Loucy (cell line): ENCODE data around the gene WDR12.
A peak's percentile ranks its signal among the peaks of the same experiment; 100 is the strongest.

Experiments used
- H2AFZ ChIP-seq: fragments of 200-600 bp; sonication (generic); 2 replicates; pipeline ENCODE4 v1.6.0; 2016; ENCODE audit warnings: antibody characterized with exemption, mild to moderate bottlenecking, low read length, moderate library complexity
- H3F3A ChIP-seq: fragments of 200-600 bp; 2 replicates; pipeline ENCODE4 v1.6.0; 2016; ENCODE audit warnings: antibody characterized with exemption, low read depth, mild to moderate bottlenecking
- H3K27me3 ChIP-seq: fragments of 200-600 bp; sonication (generic); 2 replicates; pipeline ENCODE4 v1.6.1; 2014; ENCODE audit warnings: low read length, mild to moderate bottlenecking; ENCODE audit not compliant: insufficient read depth, poor library complexity, severe bottlenecking
- H3K36me3 ChIP-seq: fragments of 200-600 bp; sonication (generic); 2 replicates; pipeline ENCODE4 v1.6.1; 2016; ENCODE audit warnings: low read length; ENCODE audit not compliant: insufficient read depth
- H3K4me1 ChIP-seq: fragments of 200-600 bp; sonication (generic); 2 replicates; pipeline ENCODE4 v1.5.1; 2014; ENCODE audit warnings: low read length, mild to moderate bottlenecking; ENCODE audit not compliant: insufficient read depth, poor library complexity, severe bottlenecking
- H3K4me2 ChIP-seq: fragments of 200-600 bp; sonication (generic); 2 replicates; pipeline ENCODE4 v1.6.0; 2014; ENCODE audit warnings: antibody characterized with exemption, low read length, low read depth, mild to moderate bottlenecking; ENCODE audit not compliant: poor library complexity, severe bottlenecking
- H3K4me3 ChIP-seq: fragments of 200-600 bp; sonication (generic); 2 replicates; pipeline ENCODE4 v1.5.1; 2014; ENCODE audit warnings: low read length, mild to moderate bottlenecking, mixed read lengths; ENCODE audit not compliant: poor library complexity, severe bottlenecking
- H3K79me2 ChIP-seq: fragments of 200-600 bp; sonication (generic); 2 replicates; pipeline ENCODE4 v1.6.1; 2014; ENCODE audit warnings: low read length; ENCODE audit not compliant: insufficient read depth
- H3K9ac ChIP-seq: fragments of 200-600 bp; sonication (generic); 2 replicates; pipeline ENCODE4 v1.6.0; 2014; ENCODE audit warnings: mild to moderate bottlenecking, low read depth, low read length, moderate library complexity; ENCODE audit not compliant: poor library complexity, severe bottlenecking
- H3K9me2 ChIP-seq: fragments of 200-600 bp; sonication (generic); replicated peaks from 2 replicates; pipeline ENCODE4 v1.6.1; 2016; ENCODE audit warnings: low read depth, low read length, mixed read lengths
- H3K9me3 ChIP-seq: fragments of 200-600 bp; sonication (generic); 2 replicates; pipeline ENCODE4 v1.6.1; 2014; ENCODE audit warnings: mild to moderate bottlenecking, antibody characterized with exemption, low read length, low read depth; ENCODE audit not compliant: insufficient read depth
- H4K20me1 ChIP-seq: fragments of 200-600 bp; sonication (generic); 2 replicates; pipeline ENCODE4 v1.6.0; 2014; ENCODE audit warnings: antibody characterized with exemption, low read length, mild to moderate bottlenecking; ENCODE audit not compliant: insufficient read depth, poor library complexity, severe bottlenecking
- EZH2phosphoT487 ChIP-seq: fragments of 200-600 bp; IDR thresholded peaks from 2 replicates; pipeline ENCODE4 v1.6.1; 2018; ENCODE audit warnings: antibody characterized with exemption, mild to moderate bottlenecking, moderate library complexity, borderline replicate concordance
- TF ChIP-seq, protein P1 (sequence below): fragments of 200-600 bp; sonication (generic); conservative IDR thresholded peaks from 2 replicates; pipeline ENCODE4 v1.5.1; 2014; ENCODE audit warnings: mild to moderate bottlenecking, antibody characterized with exemption, low read length

WDR12 gene

DNA sequence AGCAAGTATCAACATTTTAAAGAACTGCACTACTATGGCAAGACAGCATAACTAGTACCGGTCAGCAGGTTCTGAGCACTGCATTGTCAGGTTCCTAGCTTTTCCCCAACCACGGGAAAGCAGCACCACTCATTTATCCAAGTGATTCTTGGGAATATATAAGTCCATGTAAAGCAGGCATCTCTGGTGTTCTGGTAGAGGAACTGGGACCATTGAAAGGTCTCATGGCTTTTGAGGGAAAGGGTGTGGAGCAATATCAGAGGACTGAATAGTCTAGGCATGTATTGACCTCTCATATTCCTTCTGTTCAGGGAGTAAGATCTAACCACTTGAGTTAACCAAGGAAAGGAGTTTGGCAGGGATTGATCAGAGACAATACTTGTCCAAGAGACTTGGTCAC lies 33.8 kb downstream of the WDR12 start:
- TF ChIP-seq EZH2phosphoT487, result no peak
- TF ChIP-seq, protein P1, sequence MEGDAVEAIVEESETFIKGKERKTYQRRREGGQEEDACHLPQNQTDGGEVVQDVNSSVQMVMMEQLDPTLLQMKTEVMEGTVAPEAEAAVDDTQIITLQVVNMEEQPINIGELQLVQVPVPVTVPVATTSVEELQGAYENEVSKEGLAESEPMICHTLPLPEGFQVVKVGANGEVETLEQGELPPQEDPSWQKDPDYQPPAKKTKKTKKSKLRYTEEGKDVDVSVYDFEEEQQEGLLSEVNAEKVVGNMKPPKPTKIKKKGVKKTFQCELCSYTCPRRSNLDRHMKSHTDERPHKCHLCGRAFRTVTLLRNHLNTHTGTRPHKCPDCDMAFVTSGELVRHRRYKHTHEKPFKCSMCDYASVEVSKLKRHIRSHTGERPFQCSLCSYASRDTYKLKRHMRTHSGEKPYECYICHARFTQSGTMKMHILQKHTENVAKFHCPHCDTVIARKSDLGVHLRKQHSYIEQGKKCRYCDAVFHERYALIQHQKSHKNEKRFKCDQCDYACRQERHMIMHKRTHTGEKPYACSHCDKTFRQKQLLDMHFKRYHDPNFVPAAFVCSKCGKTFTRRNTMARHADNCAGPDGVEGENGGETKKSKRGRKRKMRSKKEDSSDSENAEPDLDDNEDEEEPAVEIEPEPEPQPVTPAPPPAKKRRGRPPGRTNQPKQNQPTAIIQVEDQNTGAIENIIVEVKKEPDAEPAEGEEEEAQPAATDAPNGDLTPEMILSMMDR, result no peak
- Histone ChIP-seq H2AFZ (no peak overlapping the region), H3K36me3 (peaks cover 14% of the 10 kb centered on the region; the same call in 1 of the 2 replicates), H3K27me3 (no peaks in the 10 kb centered on the region), H3K4me2 (no peak overlapping the region), H3K4me1 (no peaks in the 10 kb centered on the region), H3K4me3 (no peak overlapping the region), H3K9me2 (no peaks in the 10 kb centered on the region), H3K79me2 (no peaks in the 10 kb centered on the region), H3F3A (peaks cover 5% of the 10 kb centered on the region; the same call in 1 of the 2 replicates), H3K9me3 (no peaks in the 10 kb centered on the region), H4K20me1 (no peaks in the 10 kb centered on the region), H3K9ac (no peak overlapping the region)

DNA sequence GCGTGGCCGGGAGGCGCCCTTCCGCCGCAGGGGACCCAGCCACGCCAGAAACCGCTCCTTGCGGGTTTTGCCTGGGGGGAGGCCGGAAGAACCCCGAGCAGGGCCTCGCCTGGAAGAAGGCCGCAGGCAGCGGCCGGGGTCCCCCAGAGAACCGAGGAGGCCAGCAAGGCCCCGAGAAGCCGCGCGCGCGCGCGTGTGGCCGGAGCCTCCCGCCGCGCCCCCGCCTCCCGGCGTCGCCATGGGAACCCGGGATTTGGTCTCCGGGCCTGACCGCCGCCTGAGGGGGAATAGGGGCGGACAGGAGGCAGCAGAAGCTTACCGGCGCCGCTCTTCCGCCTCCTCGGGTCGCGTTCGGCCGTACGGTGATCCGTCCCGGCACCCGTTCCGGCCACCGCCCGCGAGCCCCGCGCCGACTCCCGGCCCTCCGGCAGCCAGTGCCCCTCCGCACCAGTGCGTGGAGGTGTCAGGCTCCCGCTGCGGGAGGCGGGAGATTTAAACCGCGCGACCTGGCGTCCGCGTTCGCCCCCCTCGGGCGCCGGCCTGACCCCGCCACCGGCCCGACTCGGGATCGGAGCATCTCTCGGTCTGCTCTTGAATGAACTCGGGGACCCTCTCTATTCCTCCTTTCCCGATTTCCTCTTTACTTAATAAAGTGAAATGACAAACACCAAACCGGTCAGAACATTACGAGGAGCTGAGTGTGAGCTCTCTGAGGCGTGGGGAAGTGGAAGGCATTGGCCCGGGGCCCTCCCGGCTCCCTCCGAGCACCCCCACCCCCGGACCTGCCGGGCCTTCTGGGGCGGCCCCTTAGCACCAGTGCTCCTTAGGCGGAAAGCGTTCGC lies 40.0 kb downstream of the WDR12 start, which contains the start of gene ICA1L:
Gene ICA1L (minus strand): TSS at position 467 of the 842 bp plus-strand sequence. CDS start 42,757 bp downstream, outside the sequence.
- H3F3A ChIP-seq, result peaks cover 5% of the 10 kb centered on the region; the same call in 1 of the 2 replicates
- H3K4me3 ChIP-seq, result peak within 1 kb of the TSS; percentile 85
- peak within 1 kb of the TSS; percentile 97 for H2AFZ ChIP-seq
- no peaks in the 10 kb centered on the region for H3K27me3 ChIP-seq
- H3K9ac ChIP-seq, result peak within 1 kb of the TSS; percentile 70
- no peaks in the 10 kb centered on the region; the same call in 1 of the 2 replicates for H3K79me2 ChIP-seq
- H3K4me2 ChIP-seq, result peak within 1 kb of the TSS; percentile 74
- H3K36me3 ChIP-seq, result no peaks in the 10 kb centered on the region
- H3K9me2 ChIP-seq, result no peaks in the 10 kb centered on the region
- no peaks in the 10 kb centered on the region for H4K20me1 ChIP-seq
- H3K4me1 ChIP-seq, result peaks cover 4% of the 10 kb centered on the region
- TF ChIP-seq EZH2phosphoT487, result no peak
- TF ChIP-seq, protein P1, result no peak
- no peaks in the 10 kb centered on the region for H3K9me3 ChIP-seq

DNA sequence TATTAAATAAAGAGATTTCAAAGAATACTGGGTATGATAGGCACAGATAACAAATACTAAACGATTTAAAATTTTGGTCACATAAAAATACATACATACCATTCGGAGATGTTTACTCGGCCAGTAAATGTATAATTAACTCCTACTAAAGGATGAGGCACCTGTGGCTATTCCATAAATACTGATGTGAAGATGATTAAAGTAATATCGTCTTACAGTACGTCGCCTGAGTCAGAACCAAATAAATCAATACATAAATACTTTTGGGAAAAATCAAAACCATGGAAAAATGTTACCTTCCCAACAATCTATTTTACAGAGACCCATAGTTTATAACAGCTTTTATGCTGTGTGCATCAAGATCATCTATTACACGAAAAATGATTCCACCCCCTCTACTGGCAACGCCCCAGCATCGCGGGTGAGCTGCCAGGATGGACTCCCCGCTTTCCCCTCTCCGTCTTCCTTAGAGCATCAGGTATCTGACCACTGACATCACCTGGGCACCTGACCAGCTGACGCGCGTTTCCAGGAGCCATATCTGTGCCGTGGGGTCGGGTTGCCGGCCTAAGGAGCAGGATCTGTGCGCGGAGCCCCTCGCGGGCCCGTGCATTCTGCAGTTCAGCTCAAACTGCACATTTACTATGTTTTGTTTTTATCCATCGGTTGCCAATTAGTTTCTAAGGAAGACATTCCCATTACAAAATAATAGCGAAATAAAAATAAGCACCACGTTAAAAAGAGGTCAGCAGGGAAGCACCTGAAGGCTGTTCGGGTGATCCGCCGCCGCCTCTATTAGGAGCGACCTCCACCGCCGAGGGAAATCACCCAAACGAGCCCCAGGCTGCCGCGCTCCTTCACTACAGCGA lies 40.8 kb downstream of the WDR12 start:
- peak overlapping the region; percentile 70 for H3K9ac ChIP-seq
- no peaks in the 10 kb centered on the region; the same call in 1 of the 2 replicates for H3K79me2 ChIP-seq
- H3K36me3 ChIP-seq, result no peaks in the 10 kb centered on the region
- H3K4me1 ChIP-seq, result peaks cover 4% of the 10 kb centered on the region
- H3F3A ChIP-seq, result peaks cover 5% of the 10 kb centered on the region; the same call in 1 of the 2 replicates
- TF ChIP-seq, protein P1, result peak; percentile 73
- no peak for TF ChIP-seq EZH2phosphoT487
- H3K9me3 ChIP-seq, result no peaks in the 10 kb centered on the region
- H3K4me3 ChIP-seq, result peak overlapping the region; percentile 85
- peak overlapping the region; percentile 74 for H3K4me2 ChIP-seq
- no peaks in the 10 kb centered on the region for H4K20me1 ChIP-seq
- H2AFZ ChIP-seq, result peak overlapping the region; percentile 97
- H3K9me2 ChIP-seq, result no peaks in the 10 kb centered on the region
- H3K27me3 ChIP-seq, result no peaks in the 10 kb centered on the region
